ENCODE data around the gene NECAB2.

The NECAB2 gene

GRCh38 chr16:83935858-83936255, 32.2 kb upstream of the NECAB2 start:
- H3K27me3 ChIP-seq (ENCODE audit: insufficient read depth, poor library complexity, severe bottlenecking) = no peaks in the 10 kb centered on the region
- DNase-seq (ENCODE audit: low read depth in 1 of 2, low spot score in 1 of 2) = no peak
- H3K4me3 ChIP-seq (replicated peaks; ENCODE audit: insufficient read depth, low read length) = no peak overlapping the region
- TF ChIP-seq POLR2AphosphoS5 (IDR thresholded peaks at IDR 0.05; ENCODE audit: low read depth) (no peak), REST (IDR thresholded peaks at IDR 0.05; ENCODE audit: insufficient replicate concordance, low read depth) (no peak), GABPA (IDR thresholded peaks at IDR 0.05; ENCODE audit: low read depth) (no peak)
- no peak overlapping the region for H3K27ac ChIP-seq (replicated peaks)

- TF ChIP-seq CTCF (IDR thresholded peaks at IDR 0.05; ENCODE audit: insufficient read depth, low read length) (no peak), GABPA (IDR thresholded peaks at IDR 0.05; ENCODE audit: low read depth) (no peak), SPI1 (IDR thresholded peaks at IDR 0.05; ENCODE audit: borderline replicate concordance, low read depth) (no peak), POLR2AphosphoS5 (IDR thresholded peaks at IDR 0.05; ENCODE audit: low read depth) (no peak), REST (IDR thresholded peaks at IDR 0.05; ENCODE audit: insufficient replicate concordance, low read depth) (no peak)
- no peak for DNase-seq (ENCODE audit: low read depth in 1 of 2, low spot score in 1 of 2)
- no peak overlapping the region for H3K27ac ChIP-seq (replicated peaks)
- no peak overlapping the region for H3K4me3 ChIP-seq (replicated peaks; ENCODE audit: insufficient read depth, low read length)
- H3K27me3 ChIP-seq (ENCODE audit: insufficient read depth, poor library complexity, severe bottlenecking) = no peaks in the 10 kb centered on the region
Observed at GRCh38 chr16:83936581-83937165, 31.4 kb upstream of the NECAB2 start.

- H3K27me3 ChIP-seq (ENCODE audit: insufficient read depth, poor library complexity, severe bottlenecking) = no peaks in the 10 kb centered on the region
- H3K27ac ChIP-seq (replicated peaks) = no peak overlapping the region
- no peak for TF ChIP-seq GABPA (IDR thresholded peaks at IDR 0.05; ENCODE audit: low read depth)
- no peak for TF ChIP-seq SPI1 (IDR thresholded peaks at IDR 0.05; ENCODE audit: borderline replicate concordance, low read depth)
- no peak for TF ChIP-seq POLR2AphosphoS5 (IDR thresholded peaks at IDR 0.05; ENCODE audit: low read depth)
- no peak for TF ChIP-seq REST (IDR thresholded peaks at IDR 0.05; ENCODE audit: insufficient replicate concordance, low read depth)
- no peak for TF ChIP-seq CTCF (IDR thresholded peaks at IDR 0.05; ENCODE audit: insufficient read depth, low read length)
- H3K4me3 ChIP-seq (replicated peaks; ENCODE audit: insufficient read depth, low read length) = no peak overlapping the region
- no peak for DNase-seq (ENCODE audit: low read depth in 1 of 2, low spot score in 1 of 2)
Observed at GRCh38 chr16:83937267-83937666, 30.8 kb upstream of the NECAB2 start.
